DND-41 (cell line): Measurements from ENCODE around the gene RYR3.

Experiments used
- ATAC-seq: fragments of 200-7000 bp; cut with Tn5 transposase; 3 replicates; pipeline ENCODE4 v1.9.1; 2021; ENCODE audit warnings: low read depth; ENCODE audit not compliant: insufficient read depth
- DNase-seq: peaks from one replicate; pipeline ENCODE4 v3.0.0-alpha.2; 2020
- H2AFZ ChIP-seq: 2 replicates; pipeline ENCODE4 v1.6.0; 2012; ENCODE audit warnings: low read depth, low read length
- H3K27ac ChIP-seq: 2 replicates; pipeline ENCODE4 v1.5.1; 2012; ENCODE audit warnings: low read length, inconsistent platforms
- H3K27me3 ChIP-seq: fragments of 200-600 bp; sonication (generic); 2 replicates; pipeline ENCODE4 v1.6.0; 2012; ENCODE audit warnings: low read length, mild to moderate bottlenecking, inconsistent platforms; ENCODE audit not compliant: insufficient read depth, poor library complexity
- H3K36me3 ChIP-seq: 2 replicates; pipeline ENCODE4 v1.5.1; 2012; ENCODE audit warnings: low read length, inconsistent platforms; ENCODE audit not compliant: insufficient read depth
- H3K4me1 ChIP-seq: 2 replicates; pipeline ENCODE4 v1.5.1; 2012; ENCODE audit warnings: mild to moderate bottlenecking, low read length; ENCODE audit not compliant: insufficient read depth
- H3K4me2 ChIP-seq: 2 replicates; pipeline ENCODE4 v1.6.0; 2012; ENCODE audit warnings: mild to moderate bottlenecking, moderate library complexity, low read length, inconsistent platforms; ENCODE audit not compliant: insufficient read depth
- H3K4me3 ChIP-seq, 2 experiments: fragments of 200-600 bp in 1 of 2; shearing (Covaris generic) in 1 of 2; 2 replicates each; pipeline ENCODE4 v1.5.1; 2012 to 2016; ENCODE audit warnings: inconsistent platforms in 2 of 2, low read length in 2 of 2, mild to moderate bottlenecking in 2 of 2, low read depth in 1 of 2, moderate library complexity in 1 of 2
- H3K79me2 ChIP-seq: 2 replicates; pipeline ENCODE4 v1.6.0; 2012; ENCODE audit warnings: low read length, inconsistent platforms; ENCODE audit not compliant: insufficient read depth
- H3K9ac ChIP-seq: 2 replicates; pipeline ENCODE4 v1.6.0; 2012; ENCODE audit warnings: low read depth, mild to moderate bottlenecking, inconsistent platforms, low read length, moderate library complexity
- H3K9me3 ChIP-seq: 2 replicates; pipeline ENCODE4 v1.5.1; 2012; ENCODE audit warnings: low read length, moderate library complexity, mild to moderate bottlenecking, inconsistent platforms; ENCODE audit not compliant: insufficient read depth, severe bottlenecking
- H4K20me1 ChIP-seq: 2 replicates; pipeline ENCODE4 v1.6.0; 2012; ENCODE audit warnings: low read length; ENCODE audit not compliant: insufficient read depth
- CTCF ChIP-seq: IDR thresholded peaks from 2 replicates; pipeline ENCODE4 v1.5.1; 2012; ENCODE audit warnings: borderline replicate concordance, low read length, moderate library complexity, mild to moderate bottlenecking; ENCODE audit not compliant: poor library complexity, severe bottlenecking; ENCODE audit errors: extremely low read depth
- EZH2 ChIP-seq: IDR thresholded peaks from 3 replicates; pipeline ENCODE4 v1.6.1; 2012; ENCODE audit warnings: borderline replicate concordance, low read depth, mild to moderate bottlenecking, moderate library complexity, low read length, inconsistent platforms; ENCODE audit not compliant: severe bottlenecking

The RYR3 gene

GRCh38 chr15:33320017-33320416 is 9.2 kb downstream of the RYR3 start:
- TF ChIP-seq CTCF, result no peak
- no peak for TF ChIP-seq EZH2

GRCh38 chr15:33322091-33322490 is 11.3 kb downstream of the RYR3 start:
- no peaks in the 10 kb centered on the region for H3K9me3 ChIP-seq
- no peak overlapping the region for H3K9ac ChIP-seq
- no peaks in the 10 kb centered on the region for H3K79me2 ChIP-seq
- no peak overlapping the region for H3K4me3 ChIP-seq
- H3K36me3 ChIP-seq, result no peaks in the 10 kb centered on the region
- peaks cover 15% of the 10 kb centered on the region for H3K4me1 ChIP-seq
- no peak for ATAC-seq
- no peak overlapping the region for H3K4me2 ChIP-seq
- no peak for TF ChIP-seq EZH2
- TF ChIP-seq CTCF, result no peak
- H2AFZ ChIP-seq, result no peak overlapping the region
- H3K27ac ChIP-seq, result no peak overlapping the region
- DNase-seq, result no peak
- H3K27me3 ChIP-seq, result peaks cover 6% of the 10 kb centered on the region
- H4K20me1 ChIP-seq, result no peaks in the 10 kb centered on the region

More at GRCh38 chr15:33320017-33320416, 9.2 kb downstream of the RYR3 start:
- Histone ChIP-seq H3K4me1 (peaks cover 15% of the 10 kb centered on the region), H3K36me3 (no peaks in the 10 kb centered on the region), H3K27me3 (peaks cover 9% of the 10 kb centered on the region), H2AFZ (no peak overlapping the region), H3K9ac (no peak overlapping the region), H3K4me2 (no peak overlapping the region), H3K4me3 (no peak overlapping the region), H3K79me2 (no peaks in the 10 kb centered on the region), H3K9me3 (no peaks in the 10 kb centered on the region), H3K27ac (no peak overlapping the region), H4K20me1 (no peaks in the 10 kb centered on the region)
- no peak for DNase-seq
- ATAC-seq, result no peak

- DNase-seq (no peak), ATAC-seq (no peak)
- Histone ChIP-seq H4K20me1 (no peaks in the 10 kb centered on the region), H3K27me3 (peaks cover 4% of the 10 kb centered on the region), H3K9me3 (no peaks in the 10 kb centered on the region), H2AFZ (no peak overlapping the region), H3K36me3 (no peaks in the 10 kb centered on the region), H3K9ac (no peak overlapping the region), H3K4me2 (no peak overlapping the region), H3K27ac (no peak overlapping the region), H3K4me3 (no peak overlapping the region), H3K79me2 (no peaks in the 10 kb centered on the region), H3K4me1 (peaks cover 15% of the 10 kb centered on the region)
- TF ChIP-seq CTCF (no peak), EZH2 (no peak)
These were observed 13.8 kb downstream of the RYR3 start for GRCh38 chr15:33324609-33325008.

GRCh38 chr15:33326908-33327307 is 16.1 kb downstream of the RYR3 start:
- no peak overlapping the region for H3K4me2 ChIP-seq
- no peaks in the 10 kb centered on the region for H3K79me2 ChIP-seq
- H3K27me3 ChIP-seq, result peaks cover 4% of the 10 kb centered on the region
- H3K9me3 ChIP-seq, result no peaks in the 10 kb centered on the region
- ATAC-seq (no peak), DNase-seq (no peak)
- H4K20me1 ChIP-seq, result no peaks in the 10 kb centered on the region
- no peak overlapping the region for H2AFZ ChIP-seq
- H3K27ac ChIP-seq, result no peak overlapping the region
- peaks cover 15% of the 10 kb centered on the region for H3K4me1 ChIP-seq
- H3K9ac ChIP-seq, result no peak overlapping the region
- TF ChIP-seq CTCF, result no peak
- no peak for TF ChIP-seq EZH2
- no peak overlapping the region for H3K4me3 ChIP-seq
- H3K36me3 ChIP-seq, result no peaks in the 10 kb centered on the region
